Type B pancreatic cell (in vitro differentiated cells): ENCODE measurements around the gene RWDD4. TPM values are rescaled to one million over a fixed set of nuclear protein-coding genes. Genes with fewer than 3 reads are reported as not detected.
"Not testable (repeated sequence)": the region's sequence is repeated elsewhere in the genome, so short reads cannot be mapped to it uniquely, and the experiment has no call there.

Experiments
- DNase-seq: peaks from one replicate; pipeline ENCODE4 v3.0.0; 2021; ENCODE audit warnings: mixed read lengths; ENCODE audit not compliant: unreplicated experiment; ENCODE audit errors: extremely low spot score
- H3K27ac Mint-ChIP-seq: 2 replicates; pipeline ENCODE4 v1.8.0; 2021; ENCODE audit warnings: mild to moderate bottlenecking, mixed read lengths
- H3K27me3 Mint-ChIP-seq: 2 replicates; pipeline ENCODE4 v1.8.0; 2021; ENCODE audit warnings: mixed read lengths
- H3K36me3 Mint-ChIP-seq: 2 replicates; pipeline ENCODE4 v1.8.0; 2021; ENCODE audit warnings: mixed read lengths
- H3K4me1 Mint-ChIP-seq: one replicate; pipeline ENCODE4 v1.8.0; 2021; ENCODE audit warnings: mixed read lengths; ENCODE audit not compliant: unreplicated experiment
- H3K4me3 Mint-ChIP-seq: 2 replicates; pipeline ENCODE4 v1.8.0; 2021; ENCODE audit warnings: mild to moderate bottlenecking, mixed read lengths
- H3K9me3 Mint-ChIP-seq: 2 replicates; pipeline ENCODE4 v1.8.0; 2021; ENCODE audit warnings: mixed read lengths
- total RNA-seq: library from RNA; stranded (reverse); gene quantifications from 2 replicates; pipeline ENCODE4 v1.2.1, GENCODE V29; 2021; ENCODE audit warnings: low replicate concordance
- TF ChIP-seq, protein P1 (sequence below): fragments of 200-600 bp; sonication (generic); conservative IDR thresholded peaks from 2 replicates; pipeline ENCODE4 v1.5.0; 2021; ENCODE audit warnings: antibody characterized with exemption, mild to moderate bottlenecking

The RWDD4 gene
- total RNA-seq, 1 donor from 2014 or later = 20.5 TPM

DNA sequence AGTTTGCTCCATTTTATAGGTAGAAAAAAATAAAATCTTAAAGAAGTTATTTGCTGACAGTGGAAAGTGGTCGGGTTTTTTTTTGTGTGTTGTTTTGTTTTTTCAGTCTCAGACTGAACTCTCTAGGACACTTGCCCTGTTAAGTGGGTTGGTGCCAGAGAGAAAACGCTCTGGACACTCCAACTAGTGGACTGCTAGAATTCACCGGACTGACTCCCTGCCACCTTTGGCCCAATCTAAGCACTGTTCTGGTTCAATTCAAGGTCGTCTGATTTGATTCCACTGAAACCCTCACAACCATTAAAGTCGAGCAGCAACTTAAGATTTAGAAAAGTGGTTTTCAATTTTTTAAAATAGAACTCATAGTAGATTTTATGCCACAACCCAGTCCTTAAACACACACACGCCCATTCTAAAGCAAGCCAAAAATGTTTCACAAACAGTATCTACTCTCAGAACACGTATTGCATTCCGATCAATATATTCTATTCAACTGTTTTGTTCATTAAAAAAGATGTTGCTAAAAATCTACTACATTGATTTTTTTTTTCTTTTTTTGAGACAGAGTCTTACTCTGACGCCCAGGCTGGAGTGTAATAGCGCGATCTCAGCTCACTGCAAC lies 27.3 kb downstream of the RWDD4 start:
- H3K4me3 Mint-ChIP-seq = no peak overlapping the region
- TF ChIP-seq, protein P1, sequence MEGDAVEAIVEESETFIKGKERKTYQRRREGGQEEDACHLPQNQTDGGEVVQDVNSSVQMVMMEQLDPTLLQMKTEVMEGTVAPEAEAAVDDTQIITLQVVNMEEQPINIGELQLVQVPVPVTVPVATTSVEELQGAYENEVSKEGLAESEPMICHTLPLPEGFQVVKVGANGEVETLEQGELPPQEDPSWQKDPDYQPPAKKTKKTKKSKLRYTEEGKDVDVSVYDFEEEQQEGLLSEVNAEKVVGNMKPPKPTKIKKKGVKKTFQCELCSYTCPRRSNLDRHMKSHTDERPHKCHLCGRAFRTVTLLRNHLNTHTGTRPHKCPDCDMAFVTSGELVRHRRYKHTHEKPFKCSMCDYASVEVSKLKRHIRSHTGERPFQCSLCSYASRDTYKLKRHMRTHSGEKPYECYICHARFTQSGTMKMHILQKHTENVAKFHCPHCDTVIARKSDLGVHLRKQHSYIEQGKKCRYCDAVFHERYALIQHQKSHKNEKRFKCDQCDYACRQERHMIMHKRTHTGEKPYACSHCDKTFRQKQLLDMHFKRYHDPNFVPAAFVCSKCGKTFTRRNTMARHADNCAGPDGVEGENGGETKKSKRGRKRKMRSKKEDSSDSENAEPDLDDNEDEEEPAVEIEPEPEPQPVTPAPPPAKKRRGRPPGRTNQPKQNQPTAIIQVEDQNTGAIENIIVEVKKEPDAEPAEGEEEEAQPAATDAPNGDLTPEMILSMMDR = no peak
- H3K4me1 Mint-ChIP-seq = peaks cover 12% of the 10 kb centered on the region
- no peaks in the 10 kb centered on the region for H3K27me3 Mint-ChIP-seq
- no peak overlapping the region for H3K27ac Mint-ChIP-seq
- no peaks in the 10 kb centered on the region for H3K36me3 Mint-ChIP-seq
- no peaks in the 10 kb centered on the region for H3K9me3 Mint-ChIP-seq
- no peak for DNase-seq

- Mint-ChIP-seq H3K27ac (no peak overlapping the region), H3K27me3 (peaks cover 3% of the 10 kb centered on the region), H3K4me1 (no peaks in the 10 kb centered on the region), H3K9me3 (no peaks in the 10 kb centered on the region), H3K36me3 (no peaks in the 10 kb centered on the region), H3K4me3 (no peak overlapping the region)
- DNase-seq = no peak
- TF ChIP-seq, protein P1 = no peak
These were observed 30.9 kb downstream of the RWDD4 start for GRCh38 chr4:183627979-183628588.

- not testable (repeated sequence) for H3K4me1 Mint-ChIP-seq, H3K27me3 Mint-ChIP-seq, DNase-seq, H3K36me3 Mint-ChIP-seq, H3K27ac Mint-ChIP-seq, H3K4me3 Mint-ChIP-seq, H3K9me3 Mint-ChIP-seq
These were observed 31.7 kb downstream of the RWDD4 start for GRCh38 chr4:183627286-183627685.

- TF ChIP-seq, protein P1 = no peak
- no peak for DNase-seq
- Mint-ChIP-seq H3K27me3 (peaks cover 3% of the 10 kb centered on the region), H3K4me3 (no peak overlapping the region), H3K9me3 (no peaks in the 10 kb centered on the region), H3K36me3 (no peaks in the 10 kb centered on the region), H3K4me1 (no peaks in the 10 kb centered on the region), H3K27ac (no peak overlapping the region)
These were observed 32.8 kb downstream of the RWDD4 start for GRCh38 chr4:183626168-183626567.

DNA sequence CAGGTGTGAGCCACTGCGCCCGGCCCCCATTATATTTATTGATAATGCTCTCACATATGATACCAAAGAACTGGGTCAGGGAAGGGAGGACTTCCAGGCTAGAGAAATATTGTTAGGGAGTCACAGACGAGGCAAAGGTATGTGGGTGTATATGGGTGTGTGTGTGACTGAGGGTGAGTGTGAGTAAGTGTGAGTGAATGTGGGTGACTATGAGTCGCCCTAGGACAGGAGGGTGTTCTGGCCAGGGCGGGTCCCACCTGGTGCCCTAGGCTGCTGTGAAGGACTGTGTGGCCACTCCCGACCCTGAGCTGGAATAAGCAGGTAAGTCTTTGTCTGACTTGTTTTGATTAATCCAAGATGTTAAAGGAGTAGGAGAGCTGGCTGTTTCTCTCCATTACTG lies 34.4 kb downstream of the RWDD4 start:
- Mint-ChIP-seq H3K27ac (no peak overlapping the region), H3K36me3 (no peaks in the 10 kb centered on the region), H3K27me3 (peaks cover 3% of the 10 kb centered on the region), H3K4me1 (no peaks in the 10 kb centered on the region), H3K9me3 (no peaks in the 10 kb centered on the region), H3K4me3 (no peak overlapping the region)
- DNase-seq = no peak
- TF ChIP-seq, protein P1 = no peak

GRCh38 chr4:183621875-183622274 lies 37.1 kb downstream of the RWDD4 start:
- H3K4me1 Mint-ChIP-seq = peaks cover 10% of the 10 kb centered on the region
- TF ChIP-seq, protein P1 = no peak
- H3K9me3 Mint-ChIP-seq = no peaks in the 10 kb centered on the region
- DNase-seq = no peak
- H3K4me3 Mint-ChIP-seq = no peak overlapping the region
- peaks cover 6% of the 10 kb centered on the region for H3K27me3 Mint-ChIP-seq
- peak overlapping the region; percentile 18 for H3K27ac Mint-ChIP-seq
- H3K36me3 Mint-ChIP-seq = no peaks in the 10 kb centered on the region
